Neuronal stem cell (in vitro differentiated cells): ENCODE results near the gene PSMG3.

Experiments
- DNase-seq: peaks from one replicate; pipeline ENCODE4 v3.0.0-alpha.2; 2013; ENCODE audit warnings: low spot score
- H2AFZ ChIP-seq: one replicate; pipeline ENCODE4 v1.6.1; 2013; ENCODE audit warnings: mild to moderate bottlenecking, low read length, inconsistent platforms
- H2AK5ac ChIP-seq: 2 replicates; pipeline ENCODE4 v1.6.1; 2013; ENCODE audit warnings: low read depth, mild to moderate bottlenecking, inconsistent platforms, low read length, moderate library complexity, mixed read lengths
- H2BK120ac ChIP-seq: 2 replicates; pipeline ENCODE4 v1.6.1; 2013; ENCODE audit warnings: low read depth, mild to moderate bottlenecking, inconsistent platforms, low read length, moderate library complexity, mixed read lengths
- H2BK12ac ChIP-seq: one replicate; pipeline ENCODE4 v1.6.1; 2013; ENCODE audit warnings: low read length, inconsistent platforms
- H2BK15ac ChIP-seq: 2 replicates; pipeline ENCODE4 v1.6.1; 2013; ENCODE audit warnings: mild to moderate bottlenecking, low read length, inconsistent platforms, mixed read lengths
- H2BK5ac ChIP-seq: one replicate; pipeline ENCODE4 v1.6.1; 2013; ENCODE audit warnings: inconsistent platforms, mild to moderate bottlenecking, low read length, moderate library complexity
- H3K14ac ChIP-seq: one replicate; pipeline ENCODE4 v1.6.1; 2013; ENCODE audit warnings: low read length, inconsistent platforms
- H3K18ac ChIP-seq: 2 replicates; pipeline ENCODE4 v1.6.1; 2013; ENCODE audit warnings: low read length, inconsistent platforms
- H3K23ac ChIP-seq: 2 replicates; pipeline ENCODE4 v1.6.1; 2013; ENCODE audit warnings: low read depth, mild to moderate bottlenecking, mixed read lengths, low read length, inconsistent platforms; ENCODE audit not compliant: poor library complexity
- H3K27ac ChIP-seq: replicated peaks from 3 replicates; pipeline ENCODE4 v1.5.1; 2013; ENCODE audit warnings: low read length, inconsistent platforms
- H3K27me3 ChIP-seq, 3 experiments: 2 replicates each; pipeline ENCODE4 v1.6.1; 2013; ENCODE audit warnings: low read length in 3 of 3, mild to moderate bottlenecking in 2 of 3, inconsistent platforms in 1 of 3, low read depth in 1 of 3, mixed read lengths in 1 of 3, moderate library complexity in 1 of 3; ENCODE audit not compliant: control insufficient read depth in 3 of 3, insufficient read depth in 3 of 3
- H3K36me3 ChIP-seq, 2 donors: replicated peaks in 1 of 2; 2 replicates each; pipeline ENCODE4 v1.6.1; 2013; ENCODE audit warnings: low read length in 2 of 2; ENCODE audit not compliant: control insufficient read depth in 2 of 2, insufficient read depth in 2 of 2
- H3K4ac ChIP-seq: 2 replicates; pipeline ENCODE4 v1.6.1; 2013; ENCODE audit warnings: inconsistent platforms, mild to moderate bottlenecking, low read length, moderate library complexity
- H3K4me1 ChIP-seq, 2 donors: 1 replicate in 1 of 2; 2 replicates in 1 of 2; pipeline ENCODE4 v1.6.1; 2013; ENCODE audit warnings: low read length in 2 of 2, low read depth in 1 of 2; ENCODE audit not compliant: control insufficient read depth in 2 of 2, insufficient read depth in 1 of 2
- H3K4me2 ChIP-seq: one replicate; pipeline ENCODE4 v1.6.1; 2013; ENCODE audit warnings: mild to moderate bottlenecking, low read length, inconsistent platforms; ENCODE audit not compliant: insufficient read depth, poor library complexity, severe bottlenecking
- H3K4me3 ChIP-seq, 2 donors: 2 replicates each; pipeline ENCODE4 v1.5.1; 2013; ENCODE audit warnings: low read length in 2 of 2, mild to moderate bottlenecking in 2 of 2, inconsistent platforms in 1 of 2, moderate library complexity in 1 of 2
- H3K79me1 ChIP-seq: one replicate; pipeline ENCODE4 v1.6.1; 2013; ENCODE audit warnings: low read depth, mild to moderate bottlenecking, inconsistent platforms, low read length, moderate library complexity
- H3K9ac ChIP-seq: one replicate; pipeline ENCODE4 v1.6.1; 2013; ENCODE audit warnings: mild to moderate bottlenecking, low read depth, low read length, inconsistent platforms; ENCODE audit not compliant: poor library complexity
- H3K9me3 ChIP-seq, 2 donors: replicated peaks in 1 of 2; 2 replicates each; pipeline versions ENCODE3 to v1.6.1; 2013; ENCODE audit warnings: low read length in 2 of 2, mild to moderate bottlenecking in 2 of 2, inconsistent platforms in 1 of 2, low read depth in 1 of 2, mixed read lengths in 1 of 2, moderate library complexity in 1 of 2; ENCODE audit not compliant: control insufficient read depth in 2 of 2, insufficient read depth in 1 of 2
- H4K8ac ChIP-seq: one replicate; pipeline ENCODE4 v1.6.1; 2013; ENCODE audit warnings: low read depth, mild to moderate bottlenecking, inconsistent platforms, low read length, moderate library complexity
- H4K91ac ChIP-seq: one replicate; pipeline ENCODE4 v1.6.1; 2013; ENCODE audit warnings: low read length, low read depth, mild to moderate bottlenecking, inconsistent platforms; ENCODE audit not compliant: poor library complexity
- WGBS, 2 donors: extraction: QIAGEN DNeasy Blood & Tissue Kit; methylation state at CpG; one replicate each; pipeline ENCODE4 v1.1.7; 2013; ENCODE audit warnings: missing lambda C conversion rate in 2 of 2, mixed read lengths in 1 of 2; ENCODE audit not compliant: insufficient read length in 2 of 2, insufficient replicate concordance in 1 of 2; ENCODE audit errors: extremely low coverage in 2 of 2; 5-methylcytosine and 5-hydroxymethylcytosine counted together

Gene PSMG3

GRCh38 chr7:1562116-1562515 is 7.7 kb downstream of the PSMG3 start:
- peak overlapping the region; percentile 53 for H2BK5ac ChIP-seq
- no peak overlapping the region for H3K23ac ChIP-seq
- no peak overlapping the region for H3K14ac ChIP-seq
- H2BK120ac ChIP-seq: no peak overlapping the region
- peak overlapping the region; percentile 64 for H2BK15ac ChIP-seq
- H2AFZ ChIP-seq: peak overlapping the region; percentile 65
- H2BK12ac ChIP-seq: no peak overlapping the region
- H3K27me3 ChIP-seq: peaks cover 0 to 2% (median 0%) of the 10 kb centered on the region in 3 experiments
- H3K4me1 ChIP-seq: peaks cover 5 to 15% of the 10 kb centered on the region in 2 donors
- peak overlapping the region; percentile 79 for H2AK5ac ChIP-seq
- no peak overlapping the region for H4K8ac ChIP-seq
- H3K9me3 ChIP-seq: no peaks in the 10 kb centered on the region
- H4K91ac ChIP-seq: no peak overlapping the region
- no peak overlapping the region for H3K4me2 ChIP-seq
- no peak overlapping the region for H3K9ac ChIP-seq
- peaks cover 0 to 1% of the 10 kb centered on the region in 2 donors for H3K36me3 ChIP-seq
- H3K4ac ChIP-seq: no peak overlapping the region
- WGBS, 2 donors: no CpG with 5 or more reads among the region's 16 CpGs
- H3K27ac ChIP-seq: no peak overlapping the region
- peak overlapping the region; percentile 3 for H3K18ac ChIP-seq
- H3K4me3 ChIP-seq: no peak overlapping the region
- DNase-seq: no peak
- H3K79me1 ChIP-seq: peaks cover 4% of the 10 kb centered on the region

GRCh38 chr7:1561036-1561940 is 8.5 kb downstream of the PSMG3 start:
- H3K79me1 ChIP-seq: no peaks in the 10 kb centered on the region
- H3K4me2 ChIP-seq: peak overlapping the region; percentile 11
- no peak overlapping the region for H2AFZ ChIP-seq
- H3K27me3 ChIP-seq: no peaks in the 10 kb centered on the region
- H2BK120ac ChIP-seq: no peak overlapping the region
- no peak overlapping the region for H2BK12ac ChIP-seq
- H3K4me1 ChIP-seq: peaks cover 1 to 9% of the 10 kb centered on the region in 2 donors
- no peak overlapping the region for H4K91ac ChIP-seq
- peak overlapping the region; percentile 70 for H2AK5ac ChIP-seq
- no peak overlapping the region for H3K23ac ChIP-seq
- H3K4me3 ChIP-seq: no peak overlapping the region
- no peak overlapping the region for H3K14ac ChIP-seq
- peak overlapping the region; percentile 53 for H2BK5ac ChIP-seq
- H3K4ac ChIP-seq: no peak overlapping the region
- WGBS, 2 donors: no CpG with 5 or more reads among the region's 34 CpGs
- no peaks in the 10 kb centered on the region for H3K9me3 ChIP-seq
- peak overlapping the region; percentile 64 for H3K18ac ChIP-seq
- no peak overlapping the region for H3K27ac ChIP-seq
- H3K9ac ChIP-seq: no peak overlapping the region
- DNase-seq: no peak
- peak overlapping the region; percentile 71 for H2BK15ac ChIP-seq
- H4K8ac ChIP-seq: no peak overlapping the region
- peaks cover 0 to 1% of the 10 kb centered on the region in 2 donors for H3K36me3 ChIP-seq

GRCh38 chr7:1560620-1561031 is 9.2 kb downstream of the PSMG3 start:
- H3K27me3 ChIP-seq: no peaks in the 10 kb centered on the region
- no peak overlapping the region for H3K23ac ChIP-seq
- H3K36me3 ChIP-seq: peaks cover 0 to 1% of the 10 kb centered on the region in 2 donors
- no peak overlapping the region for H3K4me3 ChIP-seq
- H4K8ac ChIP-seq: no peak overlapping the region
- no peak overlapping the region for H2BK120ac ChIP-seq
- H3K4me1 ChIP-seq: peaks cover 4 to 11% of the 10 kb centered on the region in 2 donors
- H3K9me3 ChIP-seq: no peaks in the 10 kb centered on the region
- H4K91ac ChIP-seq: no peak overlapping the region
- H3K4ac ChIP-seq: peak overlapping the region; percentile 84
- H2BK12ac ChIP-seq: no peak overlapping the region
- H2AFZ ChIP-seq: no peak overlapping the region
- no peak overlapping the region for H3K9ac ChIP-seq
- no peaks in the 10 kb centered on the region for H3K79me1 ChIP-seq
- peak overlapping the region; percentile 85 for H3K18ac ChIP-seq
- DNase-seq: no peak
- WGBS, 2 donors: no CpG with 5 or more reads among the region's 13 CpGs
- H3K14ac ChIP-seq: no peak overlapping the region
- H3K27ac ChIP-seq: no peak overlapping the region
- H3K4me2 ChIP-seq: no peak overlapping the region
- H2AK5ac ChIP-seq: no peak overlapping the region
- peak overlapping the region; percentile 71 for H2BK15ac ChIP-seq
- H2BK5ac ChIP-seq: no peak overlapping the region
